ENCODE data around the gene PNRC1.

DNA sequence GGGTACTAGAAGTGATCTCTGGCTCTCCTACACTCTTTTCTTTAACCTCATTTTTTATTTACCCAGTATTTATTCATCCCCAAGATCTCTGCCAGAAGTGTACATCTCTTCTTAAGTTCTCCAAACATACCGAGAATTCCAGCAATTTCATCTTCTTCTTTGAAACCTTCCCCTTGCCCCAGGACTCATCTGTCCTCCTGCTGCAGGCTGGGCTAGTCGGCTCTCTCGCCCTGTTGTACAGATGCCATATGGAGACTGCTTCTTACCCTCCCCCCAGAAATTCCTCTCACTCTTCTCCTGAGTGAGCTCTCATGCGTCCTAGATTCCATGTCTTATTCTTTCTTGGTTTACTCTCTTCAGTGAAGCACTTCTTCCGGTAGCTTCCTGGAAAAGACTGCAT, 21.9 kb upstream of the PNRC1 start:
- TF ChIP-seq, protein P1, sequence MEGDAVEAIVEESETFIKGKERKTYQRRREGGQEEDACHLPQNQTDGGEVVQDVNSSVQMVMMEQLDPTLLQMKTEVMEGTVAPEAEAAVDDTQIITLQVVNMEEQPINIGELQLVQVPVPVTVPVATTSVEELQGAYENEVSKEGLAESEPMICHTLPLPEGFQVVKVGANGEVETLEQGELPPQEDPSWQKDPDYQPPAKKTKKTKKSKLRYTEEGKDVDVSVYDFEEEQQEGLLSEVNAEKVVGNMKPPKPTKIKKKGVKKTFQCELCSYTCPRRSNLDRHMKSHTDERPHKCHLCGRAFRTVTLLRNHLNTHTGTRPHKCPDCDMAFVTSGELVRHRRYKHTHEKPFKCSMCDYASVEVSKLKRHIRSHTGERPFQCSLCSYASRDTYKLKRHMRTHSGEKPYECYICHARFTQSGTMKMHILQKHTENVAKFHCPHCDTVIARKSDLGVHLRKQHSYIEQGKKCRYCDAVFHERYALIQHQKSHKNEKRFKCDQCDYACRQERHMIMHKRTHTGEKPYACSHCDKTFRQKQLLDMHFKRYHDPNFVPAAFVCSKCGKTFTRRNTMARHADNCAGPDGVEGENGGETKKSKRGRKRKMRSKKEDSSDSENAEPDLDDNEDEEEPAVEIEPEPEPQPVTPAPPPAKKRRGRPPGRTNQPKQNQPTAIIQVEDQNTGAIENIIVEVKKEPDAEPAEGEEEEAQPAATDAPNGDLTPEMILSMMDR (conservative IDR thresholded peaks at IDR 0.05; ENCODE audit: low read length): no peak
- TF ChIP-seq EZH2phosphoT487 (IDR thresholded peaks at IDR 0.05; ENCODE audit: borderline replicate concordance): no peak
